ENCODE data around the gene SHB.

GRCh38 chr9:37946971-37947370 lies 122.1 kb downstream of the SHB start:
- no peak for TF ChIP-seq EZH2phosphoT487 (conservative IDR thresholded peaks at IDR 0.05; ENCODE audit: low read length)
- TF ChIP-seq CTCF (IDR thresholded peaks at IDR 0.05; ENCODE audit: insufficient read depth, low read length, poor library complexity, severe bottlenecking), result no peak
